K562 (cell line): ENCODE measurements around the gene UBE2J2. TPM values are rescaled to one million over a fixed set of nuclear protein-coding genes. Genes with fewer than 3 reads are reported as not detected.

Experiments
- ATAC-seq: fragments of 200-7000 bp; cut with Tn5 transposase; 3 replicates; pipeline ENCODE4 v1.9.1; 2020; ENCODE audit warnings: moderate library complexity
- BruUV-seq: library from RNA; stranded (reverse); fragments of 400-500 nt; replicated peaks from 2 replicates; lab custom pipeline; 2021; lab: Mats Ljungman, UMichigan
- CTCF ChIA-PET: fragments of 300-600 bp; formaldehyde crosslinking; extraction: SDS; loops from one replicate; lab custom pipeline; 2021; ENCODE audit warnings: low intra/inter-chr PET ratio; lab: Yijun Ruan, JAX
- POLR2A ChIA-PET: fragments of 300-600, 350-650 bp; sonication (Branson Sonifier 250); formaldehyde crosslinking; extraction: SDS; loops from one replicate; lab custom pipeline; 2021; ENCODE audit warnings: antibody characterized with exemption, inconsistent platforms; lab: Yijun Ruan, JAX
- DNase-seq, 4 experiments: peaks; one replicate each; pipeline versions ENCODE4 v3.0.0 to v3.0.0-alpha.2; 2011 to 2018; ENCODE audit warnings: low spot score in 3 of 4, mixed read lengths in 3 of 4; ENCODE audit errors: extremely low read depth in 1 of 4
- FAIRE-seq: peaks from 2 replicates; lab custom pipeline; 2011; peaks lifted over from hg19 to GRCh38; lab: Jason Lieb, UNC
- H2AFZ ChIP-seq: 2 replicates; pipeline ENCODE4 v1.6.0; 2011; ENCODE audit warnings: low read depth, low read length, control low read depth, inconsistent platforms
- H3K27ac ChIP-seq: fragments of 200-600 bp; 3 replicates; pipeline ENCODE4 v1.8.0; 2011; ENCODE audit warnings: low read depth, mild to moderate bottlenecking, control low read depth, inconsistent platforms, low read length, moderate library complexity, mixed read lengths; ENCODE audit errors: extremely low read depth
- H3K27me3 ChIP-seq, 2 experiments: fragments of 300-600 bp in 1 of 2; 2 replicates in 1 of 2; 3 replicates in 1 of 2; pipeline versions ENCODE4 v1.6.0 to v1.8.0; 2011; ENCODE audit warnings: inconsistent platforms in 2 of 2, low read length in 2 of 2, mild to moderate bottlenecking in 1 of 2, mixed read lengths in 1 of 2, moderate library complexity in 1 of 2; ENCODE audit not compliant: control insufficient read depth in 2 of 2, insufficient read depth in 2 of 2
- H3K36me3 ChIP-seq: fragments of 300-600 bp; 3 replicates; pipeline ENCODE4 v1.8.0; 2011; ENCODE audit warnings: mild to moderate bottlenecking, low read length, inconsistent platforms; ENCODE audit not compliant: control insufficient read depth, insufficient read depth
- H3K4me1 ChIP-seq, 2 experiments: fragments of 200-600 bp in 1 of 2; replicated peaks in 1 of 2; 2 replicates in 1 of 2; 3 replicates in 1 of 2; pipeline versions ENCODE4 v1.5.1 to v1.8.0; 2011; ENCODE audit warnings: inconsistent platforms in 2 of 2, low read length in 2 of 2, mild to moderate bottlenecking in 1 of 2, mixed read lengths in 1 of 2, moderate library complexity in 1 of 2; ENCODE audit not compliant: control insufficient read depth in 2 of 2, insufficient read depth in 2 of 2
- H3K4me2 ChIP-seq: 2 replicates; pipeline ENCODE4 v1.6.1; 2011; ENCODE audit warnings: low read length, control low read depth, inconsistent platforms, mixed read lengths; ENCODE audit not compliant: insufficient read depth
- H3K4me3 ChIP-seq: fragments of 200-600 bp; sonication (generic), shearing (Covaris generic); 2 replicates; pipeline ENCODE4 v1.5.1; 2016; ENCODE audit warnings: control low read depth, inconsistent platforms
- H3K79me2 ChIP-seq: fragments of 200-600 bp; 3 replicates; pipeline ENCODE4 v1.8.0; 2011; ENCODE audit warnings: low read length, inconsistent platforms; ENCODE audit not compliant: control insufficient read depth, insufficient read depth
- H3K9ac ChIP-seq, 2 experiments: 2 replicates each; pipeline versions ENCODE4 v1.6.0 to v1.6.1; 2011; ENCODE audit warnings: low read depth in 2 of 2, low read length in 2 of 2, control low read depth in 1 of 2, inconsistent platforms in 1 of 2, mild to moderate bottlenecking in 1 of 2, mixed read lengths in 1 of 2; ENCODE audit not compliant: insufficient read depth in 1 of 2
- H3K9me1 ChIP-seq: one replicate; pipeline ENCODE4 v1.6.0; 2011; ENCODE audit warnings: inconsistent platforms, mild to moderate bottlenecking, low read length, moderate library complexity; ENCODE audit not compliant: control insufficient read depth, insufficient read depth
- H3K9me3 ChIP-seq: replicated peaks from 2 replicates; pipeline ENCODE4 v1.5.1; 2011; ENCODE audit warnings: low read depth, low read length, inconsistent platforms; ENCODE audit not compliant: control insufficient read depth, insufficient read depth
- H4K20me1 ChIP-seq: replicated peaks from 2 replicates; pipeline ENCODE4 v1.6.1; 2011; ENCODE audit warnings: low read length, inconsistent platforms, mixed read lengths; ENCODE audit not compliant: control insufficient read depth, insufficient read depth
- E4F1 ChIP-seq: fragments of 250-450 bp; sonication (Bioruptor Pico); IDR thresholded peaks from 2 replicates; pipeline ENCODE4 v1.5.0; 2021; ENCODE audit warnings: mild to moderate bottlenecking, borderline replicate concordance
- EP400 ChIP-seq: fragments of 450-650 bp; IDR thresholded peaks from 2 replicates; pipeline ENCODE4 v1.6.1; 2017; ENCODE audit warnings: antibody characterized with exemption, mild to moderate bottlenecking, moderate library complexity
- HNRNPL ChIP-seq: fragments of 200-400 bp; formaldehyde crosslinking; IDR thresholded peaks from 2 replicates; pipeline ENCODE4 v1.6.1; 2017; ENCODE audit warnings: low read depth, mild to moderate bottlenecking, low read length
- KDM2B ChIP-seq: fragments of 250-450 bp; sonication (Bioruptor Pico); IDR thresholded peaks from 2 replicates; pipeline ENCODE4 v1.8.0; 2021; ENCODE audit warnings: mild to moderate bottlenecking, moderate library complexity
- KDM5B ChIP-seq: fragments of 200-600 bp; sonication (generic); IDR thresholded peaks from 2 replicates; pipeline ENCODE4 v1.6.1; 2012; ENCODE audit warnings: low read depth, mild to moderate bottlenecking, moderate library complexity, low read length, control low read depth, inconsistent platforms; ENCODE audit not compliant: insufficient replicate concordance
- KLF1 ChIP-seq: fragments of 450-650 bp; IDR thresholded peaks from 2 replicates; pipeline ENCODE4 v1.6.1; 2016; ENCODE audit warnings: missing genetic modification characterization, missing compliant biosample characterization
- MEIS2 ChIP-seq: fragments of 450-650 bp; IDR thresholded peaks from 2 replicates; pipeline ENCODE4 v1.6.1; 2014; ENCODE audit warnings: mild to moderate bottlenecking; ENCODE audit not compliant: partially characterized antibody
- POLR2AphosphoS5 ChIP-seq: IDR thresholded peaks from 2 replicates; pipeline ENCODE4 v1.6.1; 2011; ENCODE audit warnings: mild to moderate bottlenecking, low read depth, low read length, moderate library complexity; ENCODE audit not compliant: control insufficient read depth, insufficient read depth
- POLR2G ChIP-seq: fragments of 200-400 bp; formaldehyde crosslinking; IDR thresholded peaks from 2 replicates; pipeline ENCODE4 v1.6.1; 2017; ENCODE audit warnings: low read depth, mild to moderate bottlenecking, antibody characterized with exemption, low read length, moderate library complexity
- RBFOX2 ChIP-seq: fragments of 200-400 bp; formaldehyde crosslinking; IDR thresholded peaks from 2 replicates; pipeline ENCODE4 v1.6.1; 2017; ENCODE audit warnings: low read depth, mild to moderate bottlenecking, low read length, moderate library complexity
- RFX7 ChIP-seq: fragments of 250-450 bp; sonication (Bioruptor Pico); IDR thresholded peaks from 2 replicates; pipeline ENCODE4 v1.5.1; 2021; ENCODE audit warnings: mild to moderate bottlenecking
- RHOXF2B ChIP-seq: fragments of 250-450 bp; sonication (Bioruptor Pico); conservative IDR thresholded peaks from 2 replicates; pipeline ENCODE4 v1.5.1; 2021
- SIX5 ChIP-seq, 2 experiments: IDR thresholded peaks; 2 replicates each; pipeline ENCODE4 v1.6.1; 2011; ENCODE audit warnings: low read length in 2 of 2, borderline replicate concordance in 1 of 2, low read depth in 1 of 2, mild to moderate bottlenecking in 1 of 2, moderate library complexity in 1 of 2; ENCODE audit not compliant: insufficient read depth in 1 of 2
- SMARCA5 ChIP-seq: fragments of 450-650 bp; IDR thresholded peaks from 2 replicates; pipeline ENCODE4 v1.6.1; 2016
- SMARCC2 ChIP-seq: fragments of 450-650 bp; IDR thresholded peaks from 2 replicates; pipeline ENCODE4 v1.6.1; 2017; ENCODE audit warnings: antibody characterized with exemption, moderate library complexity, mild to moderate bottlenecking, low read depth
- ZNF77 ChIP-seq: fragments of 250-450 bp; sonication (Bioruptor Pico); IDR thresholded peaks from 2 replicates; pipeline ENCODE4 v1.5.0; 2020
- ZZZ3 ChIP-seq: fragments of 450-650 bp; IDR thresholded peaks from 2 replicates; pipeline ENCODE4 v1.6.1; 2016; ENCODE audit warnings: antibody characterized with exemption, mild to moderate bottlenecking, moderate library complexity
- WGBS: fragments of 100-300 bp; shearing (Covaris generic); methylation state at CpG from one replicate; pipeline ENCODE4 v1.1.6; 2016; ENCODE audit warnings: low coverage, mixed read lengths; ENCODE audit not compliant: insufficient coverage; ENCODE audit errors: missing lambda C conversion rate; 5-methylcytosine and 5-hydroxymethylcytosine counted together
- in situ Hi-C: fragments of 300-500 bp; cut with MboI; formaldehyde crosslinking; loops from 4 replicates; pipeline ENCODE4 v1.15.0; 2018; ENCODE audit warnings: inconsistent platforms, mixed read lengths
- intact Hi-C: fragments of 100-400 bp; cut with micrococcal nuclease; formaldehyde crosslinking; loops from 2 replicates; pipeline ENCODE4 v1.14.2; 2022
- polyA plus RNA-seq, 8 experiments: library from polyadenylated mRNA; depleted of rRNA in 4 of 8; stranded (reverse) in 5 of 8; unstranded in 3 of 8; fragments of >200 nt; fragmentation: Nextera tagmentation in 2 of 8; fragmentation: Illumina TruSeq in 1 of 8; extraction: Ambion mirVana in 2 of 8; extraction: Trizol in 1 of 8; gene quantifications; 2 replicates each; pipeline versions ENCODE4 v1.2.1 to v1.2.3, GENCODE V29; 2011 to 2014; ENCODE audit warnings: inconsistent platforms in 1 of 8, missing spikeins in 1 of 8
- total RNA-seq, 7 experiments: library from RNA; depleted of rRNA in 6 of 7; stranded (reverse); fragments of >200 nt in 6 of 7; fragmentation: Illumina TruSeq in 2 of 7; extraction: Trizol in 2 of 7; gene quantifications; 2 replicates each; pipeline versions ENCODE4 v1.2.1 to v1.2.3, GENCODE V29; 2011 to 2021; ENCODE audit warnings: low replicate concordance in 1 of 7
- TF ChIP-seq, protein P1 (sequence below): IDR thresholded peaks from 2 replicates; pipeline ENCODE4 v1.6.1; 2012; ENCODE audit warnings: low read depth, low read length, improper control_type of control experiment, borderline replicate concordance

UBE2J2 gene
- total and polyA plus RNA-seq, 9 of the 15 experiments (the other 6 are each of a cell fraction or from before 2014, with no cell fraction given) = 0.93 to 112 (median 75.5) TPM

- Histone ChIP-seq H3K27me3 (no peaks in the 10 kb centered on the region), H3K79me2 (peaks cover 28% of the 10 kb centered on the region), H3K4me3 (no peak overlapping the region), H4K20me1 (no peaks in the 10 kb centered on the region), H3K4me2 (no peak overlapping the region), H2AFZ (no peak overlapping the region), H3K9ac (peak overlapping the region in 1 of 2 experiments; percentile 32; a peak in 2 of 4 replicates), H3K4me1 (peaks cover 0 to 96% of the 10 kb centered on the region in 2 experiments; a peak in 3 of 5 replicates), H3K9me1 (no peaks in the 10 kb centered on the region), H3K27ac (no peak overlapping the region), H3K9me3 (peaks cover 9% of the 10 kb centered on the region), H3K36me3 (peaks cover 15% of the 10 kb centered on the region; the same call in 1 of the 3 replicates)
- WGBS = 71% methylated on average over 32 of the region's 34 CpGs
- in situ Hi-C loops = no loop called here
- intact Hi-C loops = no loop called here
- ChIA-PET CTCF (no interaction called here), POLR2A (interaction anchor here (0.5 to 1.1 kb wide), 2 partner anchors 15 to 23 kb away, joined by 3 to 4 read pairs; no protein-coding TSS in a partner anchor)
- no TSS peak for BruUV-seq
- DNase-seq = no peak
- ATAC-seq = no peak
- no peak for FAIRE-seq
- no peak for TF ChIP-seq ZZZ3
- no peak for TF ChIP-seq SIX5 (IDR thresholded peaks at IDR 0.05; ENCODE audit: borderline replicate concordance in 1 of 2, insufficient read depth in 1 of 2, low read depth in 1 of 2, low read length in 2 of 2)
- TF ChIP-seq EP400 = no peak
- no peak for TF ChIP-seq SMARCC2
- no peak for TF ChIP-seq RHOXF2B (CRISPR knock-in tag)
- TF ChIP-seq POLR2AphosphoS5 = no peak
- no peak for TF ChIP-seq RFX7 (CRISPR knock-in tag)
- TF ChIP-seq ZNF77 (CRISPR knock-in tag) = no peak
- TF ChIP-seq RBFOX2 = 0 out of 2 replicates have a peak, but pooled peaks have one; percentile 13
- TF ChIP-seq KDM2B (CRISPR knock-in tag) = no peak
- no peak for TF ChIP-seq E4F1 (CRISPR knock-in tag)
- TF ChIP-seq KLF1 (tag) = no peak
- TF ChIP-seq HNRNPL = no peak
- peak; percentile 26 for TF ChIP-seq POLR2G
- TF ChIP-seq, protein P1, sequence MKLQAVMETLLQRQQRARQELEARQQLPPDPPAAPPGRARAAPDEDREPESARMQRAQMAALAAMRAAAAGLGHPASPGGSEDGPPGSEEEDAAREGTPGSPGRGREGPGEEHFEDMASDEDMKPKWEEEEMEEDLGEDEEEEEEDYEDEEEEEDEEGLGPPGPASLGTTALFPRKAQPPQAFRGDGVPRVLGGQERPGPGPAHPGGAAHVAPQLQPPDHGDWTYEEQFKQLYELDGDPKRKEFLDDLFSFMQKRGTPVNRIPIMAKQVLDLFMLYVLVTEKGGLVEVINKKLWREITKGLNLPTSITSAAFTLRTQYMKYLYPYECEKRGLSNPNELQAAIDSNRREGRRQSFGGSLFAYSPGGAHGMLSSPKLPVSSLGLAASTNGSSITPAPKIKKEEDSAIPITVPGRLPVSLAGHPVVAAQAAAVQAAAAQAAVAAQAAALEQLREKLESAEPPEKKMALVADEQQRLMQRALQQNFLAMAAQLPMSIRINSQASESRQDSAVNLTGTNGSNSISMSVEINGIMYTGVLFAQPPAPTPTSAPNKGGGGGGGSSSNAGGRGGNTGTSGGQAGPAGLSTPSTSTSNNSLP = no peak
- peak; percentile 41 for TF ChIP-seq KDM5B
- no peak for TF ChIP-seq SMARCA5
- no peak for TF ChIP-seq MEIS2
These were observed 36.4 kb downstream of the UBE2J2 start for GRCh38 chr1:1236945-1237873.
